Mesenchymal stem cell (in vitro differentiated cells and primary cell): ENCODE data around the gene TRAF7.
"Not testable (repeated sequence)": the region's sequence is repeated elsewhere in the genome, so short reads cannot be mapped to it uniquely, and the experiment has no call there.

Source experiments
- DNase-seq: peaks from one replicate; pipeline ENCODE4 v3.0.0-alpha.2; 2013
- H2AFZ ChIP-seq: one replicate; pipeline ENCODE4 v1.6.1; 2013; ENCODE audit warnings: low read depth, mild to moderate bottlenecking, control low read depth, inconsistent platforms, low read length, moderate library complexity
- H2AK5ac ChIP-seq: 2 replicates; pipeline ENCODE4 v1.6.1; 2013; ENCODE audit warnings: low read length, moderate library complexity, mild to moderate bottlenecking, inconsistent platforms; ENCODE audit not compliant: severe bottlenecking
- H2BK120ac ChIP-seq: one replicate; pipeline ENCODE4 v1.6.1; 2013; ENCODE audit warnings: low read depth, mild to moderate bottlenecking, inconsistent platforms, low read length, moderate library complexity
- H2BK12ac ChIP-seq, 2 experiments: one replicate each; pipeline ENCODE4 v1.6.1; 2013; ENCODE audit warnings: inconsistent platforms in 2 of 2, low read length in 2 of 2, mild to moderate bottlenecking in 2 of 2, moderate library complexity in 2 of 2, control low read depth in 1 of 2
- H2BK15ac ChIP-seq: one replicate; pipeline ENCODE4 v1.6.1; 2013; ENCODE audit warnings: mild to moderate bottlenecking, low read depth, inconsistent platforms; ENCODE audit not compliant: poor library complexity, severe bottlenecking
- H2BK5ac ChIP-seq: 2 replicates; pipeline ENCODE4 v1.6.1; 2013; ENCODE audit warnings: low read depth, mild to moderate bottlenecking, low read length, control low read depth, inconsistent platforms; ENCODE audit not compliant: poor library complexity, severe bottlenecking
- H3K14ac ChIP-seq, 2 experiments: one replicate each; pipeline ENCODE4 v1.6.1; 2013; ENCODE audit warnings: inconsistent platforms in 2 of 2, low read length in 2 of 2, control low read depth in 1 of 2, mild to moderate bottlenecking in 1 of 2, moderate library complexity in 1 of 2
- H3K18ac ChIP-seq, 2 experiments: one replicate each; pipeline ENCODE4 v1.6.1; 2013; ENCODE audit warnings: inconsistent platforms in 2 of 2, low read length in 2 of 2, control low read depth in 1 of 2, low read depth in 1 of 2, mild to moderate bottlenecking in 1 of 2
- H3K23ac ChIP-seq, 2 experiments: one replicate each; pipeline ENCODE4 v1.6.1; 2013; ENCODE audit warnings: inconsistent platforms in 2 of 2, low read length in 2 of 2, mild to moderate bottlenecking in 2 of 2, moderate library complexity in 2 of 2, control low read depth in 1 of 2
- H3K27ac ChIP-seq: 2 replicates; pipeline ENCODE4 v1.5.1; 2013; ENCODE audit warnings: mild to moderate bottlenecking, moderate library complexity, low read length, control low read depth, inconsistent platforms; ENCODE audit not compliant: poor library complexity, severe bottlenecking
- H3K27me3 ChIP-seq, 2 experiments: 2 replicates each; pipeline versions ENCODE4 v1.6.1 to v1.7.0; 2013; ENCODE audit warnings: low read length in 2 of 2, mild to moderate bottlenecking in 2 of 2, moderate library complexity in 2 of 2, control low read depth in 1 of 2, inconsistent platforms in 1 of 2; ENCODE audit not compliant: control insufficient read depth in 1 of 2, insufficient read depth in 1 of 2
- H3K36me3 ChIP-seq, 2 experiments: 2 replicates each; pipeline versions ENCODE4 v1.6.1 to v1.7.0; 2013; ENCODE audit warnings: low read length in 2 of 2, control low read depth in 1 of 2, inconsistent platforms in 1 of 2, low read depth in 1 of 2, mild to moderate bottlenecking in 1 of 2; ENCODE audit not compliant: insufficient read depth in 2 of 2, control insufficient read depth in 1 of 2
- H3K4ac ChIP-seq, 2 experiments: one replicate each; pipeline ENCODE4 v1.6.1; 2013; ENCODE audit warnings: inconsistent platforms in 2 of 2, low read length in 2 of 2, mild to moderate bottlenecking in 2 of 2, moderate library complexity in 2 of 2, control low read depth in 1 of 2, low read depth in 1 of 2
- H3K4me1 ChIP-seq: 2 replicates; pipeline ENCODE4 v1.6.1; 2013; ENCODE audit warnings: low read depth, low read length, control low read depth; ENCODE audit not compliant: control insufficient read depth, insufficient read depth
- H3K4me2 ChIP-seq: 2 replicates; pipeline ENCODE4 v1.6.1; 2013; ENCODE audit warnings: low read length, mild to moderate bottlenecking, inconsistent platforms; ENCODE audit not compliant: poor library complexity, severe bottlenecking
- H3K4me3 ChIP-seq, 2 experiments: 2 replicates each; pipeline versions ENCODE4 v1.5.1 to v1.7.0; 2013; ENCODE audit warnings: low read length in 2 of 2, mild to moderate bottlenecking in 2 of 2, control low read depth in 1 of 2, low read depth in 1 of 2; ENCODE audit not compliant: insufficient read depth in 1 of 2
- H3K79me1 ChIP-seq: replicated peaks from 2 replicates; pipeline ENCODE4 v1.6.1; 2013; ENCODE audit warnings: mild to moderate bottlenecking, control low read depth, low read length, inconsistent platforms; ENCODE audit not compliant: poor library complexity, severe bottlenecking
- H3K9ac ChIP-seq: 2 replicates; pipeline ENCODE4 v1.7.0; 2013; ENCODE audit warnings: mild to moderate bottlenecking, low read length, moderate library complexity
- H3K9me3 ChIP-seq: 2 replicates; pipeline ENCODE4 v1.7.0; 2013; ENCODE audit warnings: mild to moderate bottlenecking, low read length; ENCODE audit not compliant: control insufficient read depth
- H4K8ac ChIP-seq: one replicate; pipeline ENCODE4 v1.6.1; 2013; ENCODE audit warnings: inconsistent platforms, mild to moderate bottlenecking, low read length, moderate library complexity
- H4K91ac ChIP-seq: one replicate; pipeline ENCODE4 v1.6.1; 2013; ENCODE audit warnings: mild to moderate bottlenecking, low read length, inconsistent platforms
- WGBS: methylation state at CpG from one replicate; pipeline ENCODE4 v1.1.7; 2013; ENCODE audit warnings: mixed read lengths; 5-methylcytosine and 5-hydroxymethylcytosine counted together

The TRAF7 gene

GRCh38 chr16:2111009-2111353 is 44.6 kb upstream of the TRAF7 start:
- not testable (repeated sequence) for H3K4me3 ChIP-seq, H2BK5ac ChIP-seq, H4K91ac ChIP-seq, H3K4me1 ChIP-seq, H3K14ac ChIP-seq, H2BK15ac ChIP-seq, H2BK12ac ChIP-seq, H3K9ac ChIP-seq, H2AK5ac ChIP-seq, H3K9me3 ChIP-seq, H2AFZ ChIP-seq, H2BK120ac ChIP-seq, H3K4me2 ChIP-seq, DNase-seq, H3K18ac ChIP-seq, H3K27me3 ChIP-seq, H3K23ac ChIP-seq, H4K8ac ChIP-seq, H3K27ac ChIP-seq, H3K4ac ChIP-seq
- Histone ChIP-seq H3K79me1 (peaks cover 14% of the 10 kb centered on the region), H3K36me3 (peaks cover 16 to 95% of the 10 kb centered on the region in 2 experiments)
- 96% methylated on average over 33 of the region's 36 CpGs for WGBS

GRCh38 chr16:2111412-2112335 is 43.9 kb upstream of the TRAF7 start:
- H3K9me3 ChIP-seq, H3K4me3 ChIP-seq, H3K9ac ChIP-seq, H3K14ac ChIP-seq, H3K4me2 ChIP-seq, H4K8ac ChIP-seq, H3K4ac ChIP-seq, DNase-seq, H2AFZ ChIP-seq, H2AK5ac ChIP-seq, H3K4me1 ChIP-seq, H3K23ac ChIP-seq, H2BK15ac ChIP-seq, H2BK5ac ChIP-seq, H2BK120ac ChIP-seq, H3K27ac ChIP-seq, H3K27me3 ChIP-seq, H2BK12ac ChIP-seq, H3K18ac ChIP-seq, H4K91ac ChIP-seq: not testable (repeated sequence)
- Histone ChIP-seq H3K36me3 (peaks cover 16 to 97% of the 10 kb centered on the region in 2 experiments), H3K79me1 (peaks cover 14% of the 10 kb centered on the region)
- WGBS, result 97% methylated on average over 32 of the region's 65 CpGs

GRCh38 chr16:2112539-2113106 is 43.0 kb upstream of the TRAF7 start:
- not testable (repeated sequence) for H2AFZ ChIP-seq, H3K9ac ChIP-seq, H2AK5ac ChIP-seq, H3K23ac ChIP-seq, H2BK12ac ChIP-seq, H3K27ac ChIP-seq, H4K91ac ChIP-seq, H2BK120ac ChIP-seq, H2BK15ac ChIP-seq, H3K4me3 ChIP-seq, H3K18ac ChIP-seq, H4K8ac ChIP-seq, H2BK5ac ChIP-seq, DNase-seq, H3K4me2 ChIP-seq, H3K4me1 ChIP-seq, H3K9me3 ChIP-seq, H3K4ac ChIP-seq, H3K14ac ChIP-seq, H3K27me3 ChIP-seq
- peaks cover 16 to 94% of the 10 kb centered on the region in 2 experiments for H3K36me3 ChIP-seq
- H3K79me1 ChIP-seq, result peaks cover 14% of the 10 kb centered on the region
- 93% methylated on average over 19 of the region's 30 CpGs for WGBS

GRCh38 chr16:2114225-2114624 is 41.4 kb upstream of the TRAF7 start:
- H3K18ac ChIP-seq, H2BK12ac ChIP-seq, DNase-seq: not testable (repeated sequence)

More at GRCh38 chr16:2114225-2114624, 41.4 kb upstream of the TRAF7 start:
- over 99% methylated on average over 20 of the region's 26 CpGs for WGBS
- not testable (repeated sequence) for H3K27ac ChIP-seq, H2AK5ac ChIP-seq, H3K14ac ChIP-seq, H2BK5ac ChIP-seq, H3K23ac ChIP-seq, H3K4me3 ChIP-seq, H4K91ac ChIP-seq, H3K9ac ChIP-seq, H3K4me1 ChIP-seq, H2BK120ac ChIP-seq, H2BK15ac ChIP-seq, H4K8ac ChIP-seq, H2AFZ ChIP-seq, H3K4me2 ChIP-seq, H3K4ac ChIP-seq, H3K9me3 ChIP-seq, H3K79me1 ChIP-seq, H3K27me3 ChIP-seq
- peaks cover 16 to 78% of the 10 kb centered on the region in 2 experiments for H3K36me3 ChIP-seq
